Neuronal stem cell (in vitro differentiated cells): Measurements from ENCODE around the gene PKNOX2.

Source experiments
- DNase-seq: peaks from one replicate; pipeline ENCODE4 v3.0.0-alpha.2; 2013; ENCODE audit warnings: low spot score
- H2AFZ ChIP-seq: one replicate; pipeline ENCODE4 v1.6.1; 2013; ENCODE audit warnings: mild to moderate bottlenecking, low read length, inconsistent platforms
- H2AK5ac ChIP-seq: 2 replicates; pipeline ENCODE4 v1.6.1; 2013; ENCODE audit warnings: low read depth, mild to moderate bottlenecking, inconsistent platforms, low read length, moderate library complexity, mixed read lengths
- H2BK120ac ChIP-seq: 2 replicates; pipeline ENCODE4 v1.6.1; 2013; ENCODE audit warnings: low read depth, mild to moderate bottlenecking, inconsistent platforms, low read length, moderate library complexity, mixed read lengths
- H2BK12ac ChIP-seq: one replicate; pipeline ENCODE4 v1.6.1; 2013; ENCODE audit warnings: low read length, inconsistent platforms
- H2BK15ac ChIP-seq: 2 replicates; pipeline ENCODE4 v1.6.1; 2013; ENCODE audit warnings: mild to moderate bottlenecking, low read length, inconsistent platforms, mixed read lengths
- H2BK5ac ChIP-seq: one replicate; pipeline ENCODE4 v1.6.1; 2013; ENCODE audit warnings: inconsistent platforms, mild to moderate bottlenecking, low read length, moderate library complexity
- H3K14ac ChIP-seq: one replicate; pipeline ENCODE4 v1.6.1; 2013; ENCODE audit warnings: low read length, inconsistent platforms
- H3K18ac ChIP-seq: 2 replicates; pipeline ENCODE4 v1.6.1; 2013; ENCODE audit warnings: low read length, inconsistent platforms
- H3K23ac ChIP-seq: 2 replicates; pipeline ENCODE4 v1.6.1; 2013; ENCODE audit warnings: low read depth, mild to moderate bottlenecking, mixed read lengths, low read length, inconsistent platforms; ENCODE audit not compliant: poor library complexity
- H3K27ac ChIP-seq: replicated peaks from 3 replicates; pipeline ENCODE4 v1.5.1; 2013; ENCODE audit warnings: low read length, inconsistent platforms
- H3K27me3 ChIP-seq, 3 experiments: 2 replicates each; pipeline ENCODE4 v1.6.1; 2013; ENCODE audit warnings: low read length in 3 of 3, mild to moderate bottlenecking in 2 of 3, inconsistent platforms in 1 of 3, low read depth in 1 of 3, mixed read lengths in 1 of 3, moderate library complexity in 1 of 3; ENCODE audit not compliant: control insufficient read depth in 3 of 3, insufficient read depth in 3 of 3
- H3K36me3 ChIP-seq, 2 donors: replicated peaks in 1 of 2; 2 replicates each; pipeline ENCODE4 v1.6.1; 2013; ENCODE audit warnings: low read length in 2 of 2; ENCODE audit not compliant: control insufficient read depth in 2 of 2, insufficient read depth in 2 of 2
- H3K4ac ChIP-seq: 2 replicates; pipeline ENCODE4 v1.6.1; 2013; ENCODE audit warnings: inconsistent platforms, mild to moderate bottlenecking, low read length, moderate library complexity
- H3K4me1 ChIP-seq, 2 donors: 1 replicate in 1 of 2; 2 replicates in 1 of 2; pipeline ENCODE4 v1.6.1; 2013; ENCODE audit warnings: low read length in 2 of 2, low read depth in 1 of 2; ENCODE audit not compliant: control insufficient read depth in 2 of 2, insufficient read depth in 1 of 2
- H3K4me2 ChIP-seq: one replicate; pipeline ENCODE4 v1.6.1; 2013; ENCODE audit warnings: mild to moderate bottlenecking, low read length, inconsistent platforms; ENCODE audit not compliant: insufficient read depth, poor library complexity, severe bottlenecking
- H3K4me3 ChIP-seq, 2 donors: 2 replicates each; pipeline ENCODE4 v1.5.1; 2013; ENCODE audit warnings: low read length in 2 of 2, mild to moderate bottlenecking in 2 of 2, inconsistent platforms in 1 of 2, moderate library complexity in 1 of 2
- H3K79me1 ChIP-seq: one replicate; pipeline ENCODE4 v1.6.1; 2013; ENCODE audit warnings: low read depth, mild to moderate bottlenecking, inconsistent platforms, low read length, moderate library complexity
- H3K9ac ChIP-seq: one replicate; pipeline ENCODE4 v1.6.1; 2013; ENCODE audit warnings: mild to moderate bottlenecking, low read depth, low read length, inconsistent platforms; ENCODE audit not compliant: poor library complexity
- H3K9me3 ChIP-seq, 2 donors: replicated peaks in 1 of 2; 2 replicates each; pipeline versions ENCODE3 to v1.6.1; 2013; ENCODE audit warnings: low read length in 2 of 2, mild to moderate bottlenecking in 2 of 2, inconsistent platforms in 1 of 2, low read depth in 1 of 2, mixed read lengths in 1 of 2, moderate library complexity in 1 of 2; ENCODE audit not compliant: control insufficient read depth in 2 of 2, insufficient read depth in 1 of 2
- H4K8ac ChIP-seq: one replicate; pipeline ENCODE4 v1.6.1; 2013; ENCODE audit warnings: low read depth, mild to moderate bottlenecking, inconsistent platforms, low read length, moderate library complexity
- H4K91ac ChIP-seq: one replicate; pipeline ENCODE4 v1.6.1; 2013; ENCODE audit warnings: low read length, low read depth, mild to moderate bottlenecking, inconsistent platforms; ENCODE audit not compliant: poor library complexity
- WGBS, 2 donors: extraction: QIAGEN DNeasy Blood & Tissue Kit; methylation state at CpG; one replicate each; pipeline ENCODE4 v1.1.7; 2013; ENCODE audit warnings: missing lambda C conversion rate in 2 of 2, mixed read lengths in 1 of 2; ENCODE audit not compliant: insufficient read length in 2 of 2, insufficient replicate concordance in 1 of 2; ENCODE audit errors: extremely low coverage in 2 of 2; 5-methylcytosine and 5-hydroxymethylcytosine counted together

Gene PKNOX2

DNA sequence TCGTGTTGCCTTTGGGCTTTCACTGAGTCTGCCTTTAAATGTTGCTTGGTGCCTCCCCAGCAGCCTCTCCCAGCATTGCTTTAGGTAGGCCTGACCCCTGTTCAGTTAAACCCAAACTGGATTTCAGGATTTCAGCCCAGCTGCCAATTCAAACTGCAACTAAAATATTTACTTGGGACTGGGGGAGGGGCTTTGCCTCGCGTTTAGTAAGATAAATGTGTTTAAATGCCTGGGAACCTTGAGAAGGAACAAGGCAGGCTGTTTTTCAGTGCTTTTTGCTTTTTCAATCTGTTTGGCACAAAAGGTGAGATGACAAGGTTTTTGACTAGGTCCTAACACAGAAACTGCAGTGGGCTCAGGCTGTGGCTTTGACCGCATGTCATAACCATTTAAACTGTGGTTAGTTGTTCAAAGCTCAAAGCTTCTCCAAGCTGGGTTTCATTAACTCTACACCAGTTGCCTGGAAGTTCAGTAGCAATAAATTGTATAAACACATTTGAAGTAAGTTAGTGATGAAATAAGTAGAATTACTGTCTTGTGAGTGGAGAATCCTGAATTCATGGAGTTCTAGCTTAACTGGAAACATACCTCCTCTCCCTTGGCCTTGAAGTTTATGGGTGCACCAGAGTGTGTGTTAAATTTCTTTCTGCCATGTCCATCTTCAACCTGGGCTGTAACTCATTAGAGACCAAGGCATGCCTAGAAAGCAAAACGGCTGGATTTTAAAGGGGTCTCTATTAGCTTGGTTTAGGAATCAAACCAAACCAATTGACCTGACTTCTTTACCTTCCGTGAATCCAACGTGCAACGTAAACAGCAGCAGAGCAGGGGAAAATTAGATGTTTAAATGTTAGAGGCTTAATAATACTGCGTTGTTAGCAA lies 3.6 kb downstream of the PKNOX2 start:
- no peak overlapping the region for H3K23ac ChIP-seq
- no peak overlapping the region for H2AFZ ChIP-seq
- H3K4me3 ChIP-seq = peak overlapping the region in 1 of 2 donors; percentile 77
- no peak overlapping the region for H2BK5ac ChIP-seq
- H2BK15ac ChIP-seq = no peak overlapping the region
- peak overlapping the region; percentile 11 for H3K27ac ChIP-seq
- no peak overlapping the region for H2AK5ac ChIP-seq
- H3K4ac ChIP-seq = no peak overlapping the region
- WGBS, 2 donors = no CpG with 5 or more reads among the region's 9 CpGs
- H4K91ac ChIP-seq = no peak overlapping the region
- peak overlapping the region; percentile 38 for H3K18ac ChIP-seq
- no peak overlapping the region for H3K9ac ChIP-seq
- peaks cover 0 to 28% of the 10 kb centered on the region in 2 donors for H3K36me3 ChIP-seq
- DNase-seq = no peak
- H2BK120ac ChIP-seq = no peak overlapping the region
- no peak overlapping the region for H4K8ac ChIP-seq
- no peaks in the 10 kb centered on the region for H3K27me3 ChIP-seq
- H3K4me2 ChIP-seq = peak overlapping the region; percentile 96
- peaks cover 37 to 46% of the 10 kb centered on the region in 2 donors for H3K4me1 ChIP-seq
- peaks cover 13% of the 10 kb centered on the region for H3K79me1 ChIP-seq
- H3K9me3 ChIP-seq = no peaks in the 10 kb centered on the region
- H3K14ac ChIP-seq = no peak overlapping the region
- no peak overlapping the region for H2BK12ac ChIP-seq

DNA sequence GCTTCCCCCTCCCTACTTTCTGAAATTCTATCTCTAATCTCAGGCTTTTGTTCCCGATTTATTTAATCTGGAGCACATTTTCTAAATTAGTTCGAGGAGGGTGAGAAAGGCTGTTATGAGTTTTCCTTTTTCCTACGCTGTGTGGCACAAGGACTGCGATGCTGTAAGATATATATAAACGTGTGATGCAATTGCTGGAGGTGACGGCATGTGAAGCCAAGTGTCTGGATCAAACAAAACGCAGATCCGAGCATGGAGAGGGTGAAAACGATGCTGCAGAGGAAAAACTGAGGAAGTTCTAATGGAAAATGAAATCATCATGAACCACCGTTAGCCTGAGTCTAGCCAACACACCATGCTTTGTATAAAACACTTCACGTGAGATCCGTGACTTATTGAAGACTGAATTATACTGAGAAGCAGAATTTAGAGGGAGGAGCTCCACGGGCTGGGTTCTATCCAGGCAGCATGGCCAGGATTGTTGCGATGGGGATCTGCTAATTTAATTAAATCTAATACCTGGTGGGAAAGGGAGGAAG lies 4.4 kb downstream of the PKNOX2 start:
- Histone ChIP-seq H3K4ac (no peak overlapping the region), H2AFZ (no peak overlapping the region), H3K27me3 (no peaks in the 10 kb centered on the region), H4K8ac (no peak overlapping the region), H3K79me1 (peaks cover 13% of the 10 kb centered on the region), H3K4me2 (no peak overlapping the region), H3K4me1 (peaks cover 33 to 42% of the 10 kb centered on the region in 2 donors), H3K23ac (no peak overlapping the region), H2BK12ac (peak overlapping the region; percentile 35), H2BK120ac (no peak overlapping the region), H3K4me3 (no peak overlapping the region), H3K9me3 (no peaks in the 10 kb centered on the region), H2BK15ac (no peak overlapping the region), H2AK5ac (no peak overlapping the region), H4K91ac (no peak overlapping the region), H2BK5ac (no peak overlapping the region), H3K14ac (no peak overlapping the region), H3K36me3 (peaks cover 0 to 30% of the 10 kb centered on the region in 2 donors), H3K9ac (no peak overlapping the region), H3K27ac (no peak overlapping the region), H3K18ac (no peak overlapping the region)
- no peak for DNase-seq
- no CpG with 5 or more reads among the region's 14 CpGs for WGBS, 2 donors

DNA sequence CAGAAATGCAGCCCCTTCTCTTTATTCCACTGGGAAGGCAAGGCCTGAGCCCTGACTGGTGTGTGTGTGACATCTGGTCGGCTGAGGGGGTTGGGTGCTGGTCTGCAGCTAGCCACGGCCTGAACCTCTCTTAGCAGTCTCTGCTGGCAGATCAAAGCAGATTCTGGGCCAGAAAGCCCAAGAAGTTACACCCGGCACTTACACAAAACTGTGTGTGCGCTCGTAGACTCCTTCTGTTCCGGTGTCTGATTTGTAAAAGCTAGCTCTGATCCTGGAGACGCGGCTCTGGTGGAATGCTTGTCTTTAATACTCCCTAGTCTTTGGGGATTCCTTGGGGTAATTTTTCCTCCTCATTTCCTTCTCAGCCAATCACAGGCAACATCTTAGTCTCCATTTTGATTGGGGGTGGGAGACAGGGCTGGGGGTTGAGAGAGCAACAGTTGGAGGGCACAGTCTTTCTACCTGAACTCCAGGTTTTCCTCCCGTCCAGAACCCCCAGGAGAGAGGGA lies 5.5 kb downstream of the PKNOX2 start:
- H3K9me3 ChIP-seq = no peaks in the 10 kb centered on the region
- peaks cover 33 to 40% of the 10 kb centered on the region in 2 donors for H3K4me1 ChIP-seq
- peaks cover 13% of the 10 kb centered on the region for H3K79me1 ChIP-seq
- H2AK5ac ChIP-seq = no peak overlapping the region
- H3K4me3 ChIP-seq = no peak overlapping the region
- H3K27me3 ChIP-seq = no peaks in the 10 kb centered on the region
- no peak overlapping the region for H3K14ac ChIP-seq
- DNase-seq = no peak
- H4K91ac ChIP-seq = no peak overlapping the region
- no peak overlapping the region for H2AFZ ChIP-seq
- H3K9ac ChIP-seq = no peak overlapping the region
- H2BK5ac ChIP-seq = no peak overlapping the region
- no peak overlapping the region for H2BK12ac ChIP-seq
- H3K4me2 ChIP-seq = no peak overlapping the region
- no CpG with 5 or more reads among the region's 9 CpGs for WGBS, 2 donors
- no peak overlapping the region for H2BK120ac ChIP-seq
- H3K18ac ChIP-seq = peak overlapping the region; percentile 61
- no peak overlapping the region for H4K8ac ChIP-seq
- H3K36me3 ChIP-seq = peaks cover 0 to 30% of the 10 kb centered on the region in 2 donors
- no peak overlapping the region for H3K4ac ChIP-seq
- no peak overlapping the region for H3K23ac ChIP-seq
- peak overlapping the region; percentile 7 for H3K27ac ChIP-seq
- H2BK15ac ChIP-seq = no peak overlapping the region

DNA sequence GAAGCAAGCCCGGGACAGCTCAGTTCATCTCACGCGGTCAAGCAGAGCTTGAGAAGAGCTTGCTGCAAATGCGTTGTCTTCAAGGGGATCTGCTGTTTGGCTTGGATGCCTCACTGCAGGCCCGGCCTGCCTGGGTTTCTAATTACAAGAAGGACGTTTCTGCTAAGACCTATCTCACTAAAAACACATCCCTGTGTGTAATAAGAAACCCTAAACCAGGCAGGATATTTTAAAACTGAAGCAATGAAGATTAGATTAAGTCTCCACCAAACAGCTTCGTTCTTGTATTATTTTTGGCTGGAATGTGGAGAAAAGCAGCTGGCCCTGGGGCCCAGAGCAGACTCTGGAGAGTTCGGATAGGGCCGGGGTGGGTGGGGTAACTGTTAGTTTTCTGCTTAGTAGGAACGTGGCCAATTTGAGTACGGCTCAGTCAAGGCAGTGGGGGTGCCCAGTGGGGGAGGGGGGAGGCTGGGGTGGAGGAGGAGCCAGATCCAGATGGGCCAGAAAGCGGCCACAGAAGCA lies 6.0 kb downstream of the PKNOX2 start:
- H3K27ac ChIP-seq = peak overlapping the region; percentile 7
- DNase-seq = no peak
- no CpG with 5 or more reads among the region's 12 CpGs for WGBS, 2 donors

More for the DNA sequence above, 6.0 kb downstream of the PKNOX2 start:
- H3K14ac ChIP-seq = no peak overlapping the region
- no peak overlapping the region for H3K9ac ChIP-seq
- peaks cover 10% of the 10 kb centered on the region for H3K79me1 ChIP-seq
- peaks cover 33 to 40% of the 10 kb centered on the region in 2 donors for H3K4me1 ChIP-seq
- H3K4me3 ChIP-seq = no peak overlapping the region
- no peak overlapping the region for H2BK120ac ChIP-seq
- H3K9me3 ChIP-seq = no peaks in the 10 kb centered on the region
- peaks cover 0 to 30% of the 10 kb centered on the region in 2 donors for H3K36me3 ChIP-seq
- H2BK5ac ChIP-seq = no peak overlapping the region
- no peak overlapping the region for H3K4ac ChIP-seq
- no peak overlapping the region for H2BK15ac ChIP-seq
- no peaks in the 10 kb centered on the region for H3K27me3 ChIP-seq
- no peak overlapping the region for H2AK5ac ChIP-seq
- H4K91ac ChIP-seq = no peak overlapping the region
- H4K8ac ChIP-seq = no peak overlapping the region
- no peak overlapping the region for H2BK12ac ChIP-seq
- H3K4me2 ChIP-seq = no peak overlapping the region
- H3K18ac ChIP-seq = no peak overlapping the region
- H2AFZ ChIP-seq = no peak overlapping the region
- no peak overlapping the region for H3K23ac ChIP-seq
